ENCODE data around the gene APOBEC4.

- TF ChIP-seq CTCF (IDR thresholded peaks at IDR 0.05) (no peak), POLR2A (IDR thresholded peaks at IDR 0.05) (no peak)
Observed at GRCh38 chr1:183636783-183637182, 16.3 kb downstream of the APOBEC4 start.
